H1 (cell line): Measurements from ENCODE around the gene UNC80. TPM values are rescaled to one million over a fixed set of nuclear protein-coding genes. Genes with fewer than 3 reads are reported as not detected.

Experiments used
- CTCF ChIA-PET: fragments of 300-600 bp; sonication (Branson Sonifier 250); formaldehyde crosslinking; loops from one replicate; lab custom pipeline; 2021; ENCODE audit not compliant: partially characterized antibody; lab: Charles Lee
- POLR2A ChIA-PET: fragments of 300-600 bp; sonication (Branson Sonifier 250); formaldehyde crosslinking; loops from one replicate; lab custom pipeline; 2021; ENCODE audit warnings: inconsistent platforms; ENCODE audit not compliant: partially characterized antibody; lab: Charles Lee
- DNase-seq, 2 experiments: peaks; one replicate each; pipeline versions ENCODE4 v3.0.0 to v3.0.0-alpha.2; 2010 to 2022; ENCODE audit warnings: low spot score in 2 of 2, low read depth in 1 of 2, mixed read lengths in 1 of 2
- FAIRE-seq: peaks from 2 replicates; lab custom pipeline; 2011; peaks lifted over from hg19 to GRCh38; lab: Jason Lieb, UNC
- H2AFZ ChIP-seq: 2 replicates; pipeline ENCODE4 v1.8.1; 2012; ENCODE audit warnings: low read length, inconsistent platforms
- H2AK5ac ChIP-seq: 2 replicates; pipeline ENCODE4 v1.6.1; 2013; ENCODE audit warnings: low read depth, low read length
- H2BK120ac ChIP-seq: replicated peaks from 2 replicates; pipeline ENCODE3; 2013; ENCODE audit warnings: low read depth, low read length, inconsistent platforms
- H2BK12ac ChIP-seq: 2 replicates; pipeline ENCODE4 v1.6.1; 2013; ENCODE audit warnings: low read depth, low read length
- H2BK15ac ChIP-seq: 2 replicates; pipeline ENCODE4 v1.6.1; 2013; ENCODE audit warnings: low read length
- H2BK20ac ChIP-seq: 2 replicates; pipeline ENCODE4 v1.6.1; 2013; ENCODE audit warnings: low read length
- H2BK5ac ChIP-seq: 2 replicates; pipeline ENCODE4 v1.6.1; 2013; ENCODE audit warnings: low read depth, low read length
- H3K14ac ChIP-seq: 2 replicates; pipeline ENCODE4 v1.6.1; 2013; ENCODE audit warnings: inconsistent platforms; ENCODE audit not compliant: insufficient read length
- H3K18ac ChIP-seq: 2 replicates; pipeline ENCODE4 v1.6.1; 2013; ENCODE audit warnings: low read length; ENCODE audit errors: extremely low read depth
- H3K23ac ChIP-seq: 2 replicates; pipeline ENCODE4 v1.6.1; 2013; ENCODE audit warnings: inconsistent platforms; ENCODE audit not compliant: insufficient read length
- H3K23me2 ChIP-seq: 2 replicates; pipeline ENCODE4 v1.6.1; 2013; ENCODE audit warnings: low read depth, low read length
- H3K27ac ChIP-seq: 2 replicates; pipeline ENCODE4 v1.6.1; 2011; ENCODE audit warnings: low read depth, low read length, inconsistent platforms
- H3K27me3 ChIP-seq, 4 experiments: replicated peaks in 1 of 4; 1 replicate in 1 of 4; 2 replicates in 3 of 4; pipeline versions ENCODE4 v1.6.1 to v1.8.1; 2011 to 2013; ENCODE audit warnings: low read length in 3 of 4, mild to moderate bottlenecking in 3 of 4, inconsistent platforms in 2 of 4, mixed read lengths in 2 of 4, moderate library complexity in 1 of 4; ENCODE audit not compliant: control insufficient read depth in 3 of 4, insufficient read depth in 3 of 4; ENCODE audit errors: extremely low read depth in 1 of 4
- H3K36me3 ChIP-seq, 4 experiments: 2 replicates each; pipeline versions ENCODE4 v1.6.1 to v1.8.1; 2011 to 2013; ENCODE audit warnings: mild to moderate bottlenecking in 4 of 4, low read length in 3 of 4, moderate library complexity in 2 of 4, control low read depth in 1 of 4, inconsistent platforms in 1 of 4; ENCODE audit not compliant: insufficient read depth in 4 of 4, control insufficient read depth in 2 of 4
- H3K4ac ChIP-seq: replicated peaks from 2 replicates; pipeline ENCODE3; 2013; ENCODE audit warnings: low read length, low read depth, mixed read lengths, inconsistent platforms; ENCODE audit not compliant: insufficient read length
- H3K4me1 ChIP-seq, 4 experiments: replicated peaks in 1 of 4; 1 replicate in 1 of 4; 2 replicates in 3 of 4; pipeline versions ENCODE4 v1.6.1 to v1.8.1; 2011 to 2013; ENCODE audit warnings: low read length in 3 of 4, inconsistent platforms in 2 of 4, mixed read lengths in 1 of 4; ENCODE audit not compliant: insufficient read depth in 4 of 4, control insufficient read depth in 3 of 4
- H3K4me2 ChIP-seq, 2 experiments: 2 replicates each; pipeline versions ENCODE4 v1.6.1 to v1.8.1; 2011 to 2013; ENCODE audit warnings: low read depth in 2 of 2, low read length in 2 of 2, control low read depth in 1 of 2, inconsistent platforms in 1 of 2, mild to moderate bottlenecking in 1 of 2; ENCODE audit not compliant: insufficient read depth in 1 of 2
- H3K4me3 ChIP-seq, 4 experiments: fragments of 200-600, 300-600 bp in 1 of 4; sonication (generic), shearing (Covaris generic), sonication (Bioruptor Twin) in 1 of 4; 2 replicates each; pipeline versions ENCODE4 v1.5.1 to v1.8.1; 2011 to 2016; ENCODE audit warnings: low read length in 4 of 4, low read depth in 3 of 4, control low read depth in 2 of 4, inconsistent platforms in 2 of 4, mild to moderate bottlenecking in 2 of 4, mixed read lengths in 1 of 4, moderate library complexity in 1 of 4; ENCODE audit not compliant: insufficient read depth in 2 of 4; ENCODE audit errors: extremely low read depth in 1 of 4
- H3K56ac ChIP-seq: replicated peaks from 2 replicates; pipeline ENCODE3; 2013; ENCODE audit warnings: low read depth, mild to moderate bottlenecking, mixed read lengths, low read length, inconsistent platforms; ENCODE audit not compliant: insufficient read length
- H3K79me1 ChIP-seq: 2 replicates; pipeline ENCODE4 v1.6.1; 2013; ENCODE audit warnings: low read depth, low read length, control low read depth
- H3K79me2 ChIP-seq, 2 experiments: 2 replicates each; pipeline versions ENCODE4 v1.6.1 to v1.8.1; 2012 to 2013; ENCODE audit warnings: low read length in 2 of 2, mild to moderate bottlenecking in 2 of 2, inconsistent platforms in 1 of 2; ENCODE audit not compliant: insufficient read depth in 2 of 2, control insufficient read depth in 1 of 2
- H3K9ac ChIP-seq, 4 experiments: replicated peaks in 1 of 4; 1 replicate in 1 of 4; 2 replicates in 3 of 4; pipeline versions ENCODE4 v1.6.1 to v1.8.1; 2011 to 2013; ENCODE audit warnings: low read depth in 3 of 4, low read length in 3 of 4, control low read depth in 2 of 4, mild to moderate bottlenecking in 2 of 4, moderate library complexity in 2 of 4, inconsistent platforms in 1 of 4; ENCODE audit errors: extremely low read depth in 1 of 4
- H3K9me3 ChIP-seq, 2 experiments: 2 replicates each; pipeline versions ENCODE4 v1.6.1 to v1.8.1; 2012 to 2013; ENCODE audit warnings: mild to moderate bottlenecking in 2 of 2, moderate library complexity in 2 of 2, control low read depth in 1 of 2, inconsistent platforms in 1 of 2, low read depth in 1 of 2, low read length in 1 of 2, mixed read lengths in 1 of 2; ENCODE audit not compliant: insufficient read depth in 2 of 2
- H4K20me1 ChIP-seq, 2 experiments: replicated peaks in 1 of 2; 2 replicates each; pipeline versions ENCODE3 to v1.8.1; 2011 to 2013; ENCODE audit warnings: inconsistent platforms in 2 of 2, low read length in 2 of 2, mild to moderate bottlenecking in 1 of 2; ENCODE audit not compliant: insufficient read depth in 2 of 2, control insufficient read depth in 1 of 2
- H4K5ac ChIP-seq: 2 replicates; pipeline ENCODE4 v1.6.1; 2013; ENCODE audit warnings: low read length, low read depth, mixed read lengths, inconsistent platforms; ENCODE audit not compliant: insufficient read length
- H4K8ac ChIP-seq: 2 replicates; pipeline ENCODE4 v1.8.0; 2013; ENCODE audit warnings: mild to moderate bottlenecking, moderate library complexity, low read length, inconsistent platforms; ENCODE audit not compliant: insufficient read depth; ENCODE audit errors: extremely low read depth
- H4K91ac ChIP-seq: replicated peaks from 2 replicates; pipeline ENCODE3; 2013; ENCODE audit warnings: low read length, mixed read lengths, inconsistent platforms; ENCODE audit not compliant: insufficient read length
- BRCA1 ChIP-seq: IDR thresholded peaks from 2 replicates; pipeline ENCODE4 v1.6.1; 2012; ENCODE audit warnings: low read depth, low read length, improper control_type of control experiment
- CBX5 ChIP-seq: fragments of 300-800, 300-1000 bp; sonication (generic); IDR thresholded peaks from 2 replicates; pipeline ENCODE4 v1.7.1; 2016; ENCODE audit warnings: antibody characterized with exemption, low read length, low read depth
- CBX8 ChIP-seq: fragments of 300-800, 300-1000 bp; sonication (generic); IDR thresholded peaks from 2 replicates; pipeline ENCODE4 v1.7.1; 2016; ENCODE audit warnings: low read depth, low read length, borderline replicate concordance
- CTCF ChIP-seq, 3 experiments: IDR thresholded peaks; 1 replicate in 2 of 3; 2 replicates in 1 of 3; pipeline versions ENCODE4 v1.5.1 to v1.6.1; 2011; ENCODE audit warnings: low read length in 3 of 3, mild to moderate bottlenecking in 3 of 3, inconsistent platforms in 2 of 3, low read depth in 1 of 3, moderate library complexity in 1 of 3; ENCODE audit not compliant: insufficient read depth in 1 of 3; ENCODE audit errors: control extremely low read depth in 1 of 3
- EGR1 ChIP-seq: IDR thresholded peaks from 2 replicates; pipeline ENCODE4 v1.6.1; 2011; ENCODE audit warnings: low read depth, low read length, borderline replicate concordance
- FOSL1 ChIP-seq: IDR thresholded peaks from 2 replicates; pipeline ENCODE4 v1.6.1; 2011; ENCODE audit warnings: mild to moderate bottlenecking, low read depth, low read length, moderate library complexity; ENCODE audit not compliant: insufficient read depth
- GABPA ChIP-seq: IDR thresholded peaks from 2 replicates; pipeline ENCODE4 v1.6.1; 2011; ENCODE audit warnings: mild to moderate bottlenecking, low read length, moderate library complexity, borderline replicate concordance; ENCODE audit not compliant: insufficient read depth
- KDM5A ChIP-seq: fragments of 200-600 bp; IDR thresholded peaks from 2 replicates; pipeline ENCODE4 v1.7.1; 2012; ENCODE audit warnings: mild to moderate bottlenecking, low read length, inconsistent platforms, mixed read lengths
- MAFK ChIP-seq: IDR thresholded peaks from 2 replicates; pipeline ENCODE4 v1.6.1; 2012; ENCODE audit warnings: low read depth, mild to moderate bottlenecking, improper control_type of control experiment, low read length
- NANOG ChIP-seq: IDR thresholded peaks from 2 replicates; pipeline ENCODE4 v1.6.1; 2011; ENCODE audit warnings: low read length, low read depth, mild to moderate bottlenecking, inconsistent platforms; ENCODE audit not compliant: insufficient read depth, poor library complexity, severe bottlenecking
- SIRT6 ChIP-seq: IDR thresholded peaks from one replicate; pipeline ENCODE4 v1.7.1; 2012; ENCODE audit warnings: low read length, inconsistent platforms
- SRF ChIP-seq: IDR thresholded peaks from 2 replicates; pipeline ENCODE4 v1.6.1; 2011; ENCODE audit warnings: mild to moderate bottlenecking, low read depth, low read length, moderate library complexity
- YY1 ChIP-seq: IDR thresholded peaks from 2 replicates; pipeline ENCODE4 v1.6.1; 2011; ENCODE audit warnings: low read depth, mild to moderate bottlenecking, low read length
- WGBS, 2 experiments: shearing (Covaris generic) in 1 of 2; methylation state at CpG; one replicate each; pipeline versions ENCODE4 v1.1.6 to v1.1.7; 2013 to 2015; ENCODE audit warnings: low lambda C conversion rate in 2 of 2, mixed read lengths in 2 of 2, inconsistent platforms in 1 of 2, low coverage in 1 of 2, missing lambda C conversion rate in 1 of 2; ENCODE audit not compliant: insufficient replicate concordance in 2 of 2, insufficient coverage in 1 of 2, insufficient read length in 1 of 2; ENCODE audit errors: extremely low coverage in 1 of 2, missing lambda C conversion rate in 1 of 2; 5-methylcytosine and 5-hydroxymethylcytosine counted together
- polyA plus RNA-seq, 7 experiments: library from polyadenylated mRNA; depleted of rRNA in 3 of 7; stranded (reverse) in 5 of 7; unstranded in 2 of 7; fragments of >200 nt in 5 of 7; fragments of 200-250 nt in 2 of 7; gene quantifications; 1 replicate in 5 of 7; 2 replicates in 1 of 7; 4 replicates in 1 of 7; pipeline versions ENCODE4 v1.2.1 to v1.2.3, GENCODE V29; 2011 to 2013; ENCODE audit warnings: missing spikeins in 2 of 7, mixed read lengths in 2 of 7
- total RNA-seq: library from RNA; stranded (reverse); fragmentation: NEBNext Ultra II Directional; extraction: Animal tissue kit (Norgen Biotek cat#: 25700); gene quantifications from 2 replicates; pipeline ENCODE4 v1.2.1, GENCODE V29; 2021

Gene UNC80
- total and polyA plus RNA-seq, 2 of the 8 experiments (the other 6 are each of a cell fraction or from before 2014, with no cell fraction given) = 0.53 to 0.56 TPM

- DNase-seq = no peak
- no peaks in the 10 kb centered on the region for H3K9me3 ChIP-seq
- no peak overlapping the region for H3K9ac ChIP-seq
- H3K23ac ChIP-seq = no peak overlapping the region
- 90% methylated on average over 2 of the region's 2 CpGs; no CpG with 5 or more reads in 1 of the 2 experiments for WGBS, 2 experiments
- no peak overlapping the region for H4K5ac ChIP-seq
- ChIA-PET POLR2A (no interaction called here), CTCF (interaction anchor here (0.6 to 0.9 kb wide), 2 partner anchors 9 to 45 kb away, joined by 4 to 5 read pairs; no protein-coding TSS in a partner anchor)
- no peak overlapping the region for H2BK20ac ChIP-seq
- H4K20me1 ChIP-seq = no peaks in the 10 kb centered on the region
- H2BK15ac ChIP-seq = no peak overlapping the region
- H3K27me3 ChIP-seq = no peaks in the 10 kb centered on the region
- no peak overlapping the region for H2AFZ ChIP-seq
- no peak overlapping the region for H3K56ac ChIP-seq
- no peaks in the 10 kb centered on the region for H3K79me1 ChIP-seq
- no peak overlapping the region for H4K8ac ChIP-seq
- H2BK12ac ChIP-seq = no peak overlapping the region
- H3K4me2 ChIP-seq = no peak overlapping the region
- H3K36me3 ChIP-seq = no peaks in the 10 kb centered on the region
- no peak overlapping the region for H2BK5ac ChIP-seq
- H2BK120ac ChIP-seq = no peak overlapping the region
- no peak for FAIRE-seq
- no peak overlapping the region for H3K18ac ChIP-seq
- no peak overlapping the region for H2AK5ac ChIP-seq
- H3K27ac ChIP-seq = no peak overlapping the region
- H3K4ac ChIP-seq = no peak overlapping the region
- H3K23me2 ChIP-seq = no peaks in the 10 kb centered on the region; the same call in 1 of the 2 replicates
- H3K79me2 ChIP-seq = no peaks in the 10 kb centered on the region
- no peaks in the 10 kb centered on the region for H3K4me1 ChIP-seq
- H3K14ac ChIP-seq = no peak overlapping the region
- no peak overlapping the region for H3K4me3 ChIP-seq
- no peak overlapping the region for H4K91ac ChIP-seq
- TF ChIP-seq KDM5A (no peak), CTCF (IDR thresholded peaks at IDR 0.05; ENCODE audit: control extremely low read depth in 1 of 3, insufficient read depth in 1 of 3, low read depth in 1 of 3, low read length in 3 of 3) (no peak), FOSL1 (no peak), SIRT6 (no peak), EGR1 (no peak), MAFK (no peak), YY1 (no peak), CBX5 (no peak), BRCA1 (no peak), GABPA (no peak), NANOG (no peak), SRF (no peak), CBX8 (no peak)
Measured at GRCh38 chr2:209970271-209970670, 198.6 kb downstream of the UNC80 start.
